Kidney (tissue), 22 donors: ENCODE results near the gene VOPP1. TPM values are rescaled to one million over a fixed set of nuclear protein-coding genes. Genes with fewer than 3 reads are reported as not detected.
"Not testable (repeated sequence)": the region's sequence is repeated elsewhere in the genome, so short reads cannot be mapped to it uniquely, and the experiment has no call there.

Source experiments
- DNase-seq, 5 donors: peaks; one replicate each; pipeline ENCODE4 v3.0.0-alpha.2; 2013 to 2020
- FAIRE-seq: peaks from 2 replicates; lab custom pipeline; 2012; peaks lifted over from hg19 to GRCh38; lab: Jason Lieb, UNC
- H3K27ac ChIP-seq, 2 donors: one replicate each; pipeline ENCODE4 v1.7.0; 2013; ENCODE audit warnings: low read depth in 2 of 2, low read length in 2 of 2, inconsistent platforms in 1 of 2
- H3K27me3 ChIP-seq: one replicate; pipeline ENCODE4 v1.7.1; 2013; ENCODE audit warnings: low read length, inconsistent platforms; ENCODE audit not compliant: control insufficient read depth, insufficient read depth
- H3K36me3 ChIP-seq, 3 donors: one replicate each; pipeline versions ENCODE4 v1.7.0 to v1.7.1; 2013; ENCODE audit warnings: low read length in 3 of 3, control low read depth in 1 of 3, inconsistent platforms in 1 of 3; ENCODE audit not compliant: insufficient read depth in 3 of 3, control insufficient read depth in 2 of 3
- H3K4me1 ChIP-seq, 3 donors: one replicate each; pipeline versions ENCODE4 v1.7.0 to v1.7.1; 2013; ENCODE audit warnings: low read length in 3 of 3, inconsistent platforms in 1 of 3, low read depth in 1 of 3; ENCODE audit not compliant: control insufficient read depth in 2 of 3, insufficient read depth in 2 of 3
- H3K4me3 ChIP-seq, 3 donors: one replicate each; pipeline versions ENCODE4 v1.7.0 to v1.8.1; 2013; ENCODE audit warnings: low read length in 3 of 3, control low read depth in 1 of 3, inconsistent platforms in 1 of 3
- H3K9ac ChIP-seq, 3 donors: one replicate each; pipeline versions ENCODE4 v1.7.0 to v1.7.1; 2013; ENCODE audit warnings: low read length in 3 of 3, control low read depth in 1 of 3, inconsistent platforms in 1 of 3
- H3K9me3 ChIP-seq, 3 donors: one replicate each; pipeline versions ENCODE4 v1.7.0 to v1.7.1; 2013; ENCODE audit warnings: low read length in 3 of 3, control low read depth in 1 of 3, inconsistent platforms in 1 of 3; ENCODE audit not compliant: control insufficient read depth in 2 of 3, insufficient read depth in 1 of 3
- CTCF ChIP-seq: IDR thresholded peaks from 3 replicates; pipeline ENCODE4 v1.5.1; 2012; ENCODE audit warnings: mild to moderate bottlenecking, moderate library complexity, borderline replicate concordance; ENCODE audit not compliant: insufficient read depth; ENCODE audit errors: extremely low read depth
- intact Hi-C: fragments of 100-400 bp; cut with DNase I; formaldehyde crosslinking; loops from one replicate; pipeline ENCODE4 v1.11.1; 2022
- long read RNA-seq, 10 donors: library from polyadenylated mRNA in 1 of 10; unstranded in 1 of 10; transcript quantifications; one replicate each; pipeline ENCODE4 v2.0.0 and lab custom pipeline, GENCODE V29; 2021 to 2026
- polyA plus RNA-seq: library from polyadenylated mRNA; stranded (reverse); fragments of 350-450 nt; fragmentation: Illumina TruSeq; extraction: RNeasy Lipid Tissue Mini Kit (QIAGEN cat#74804); gene quantifications from one replicate; pipeline ENCODE4 v1.2.3, GENCODE V29; 2014; ENCODE audit warnings: low read depth, low replicate concordance; ENCODE audit not compliant: insufficient read depth
- total RNA-seq: library from RNA; stranded (reverse); fragmentation: NEBNext Ultra II Directional; extraction: Animal tissue kit (Norgen Biotek cat#: 25700); gene quantifications from one replicate; pipeline ENCODE4 v1.2.1, GENCODE V29; 2021
- donor health status: control.
- donor health status: control.
- donor health status: control.
- donor health status: control.
- donor health status: control.
- donor health status: DM: yes; HTN: yes; CAD: no.
- donor health status: Normal renal cell carcinoma (clear cell type).

VOPP1 gene
- total RNA-seq, result 98.7 TPM
- polyA plus RNA-seq, result 47.3 TPM
- long read RNA-seq, donor 1, transcript VOPP1-201 (5 exons, 2,962 nt), result major isoform, 25 of 25 reads
- long read RNA-seq, donor 1, partial matches to known transcripts, result 0 of 25 reads
- long read RNA-seq, donor 1, other reads (novel, unspliced or antisense), result 0 of 25 reads
- long read RNA-seq, donor 2, transcript VOPP1-201 (5 exons, 2,962 nt), result major isoform, 26 of 26 reads
- long read RNA-seq, donor 2, partial matches to known transcripts, result 0 of 26 reads
- long read RNA-seq, donor 2, other reads (novel, unspliced or antisense), result 0 of 26 reads
- long read RNA-seq, donor 3, transcript VOPP1-201 (5 exons, 2,962 nt), result major isoform, 27 of 27 reads
- long read RNA-seq, donor 3, partial matches to known transcripts, result 0 of 27 reads
- long read RNA-seq, donor 3, other reads (novel, unspliced or antisense), result 0 of 27 reads
- long read RNA-seq, donor 4, transcript VOPP1-201 (5 exons, 2,962 nt), result major isoform, 18 of 18 reads
- long read RNA-seq, donor 4, partial matches to known transcripts, result 0 of 18 reads
- long read RNA-seq, donor 4, other reads (novel, unspliced or antisense), result 0 of 18 reads
- long read RNA-seq, donor 5, result 0 reads
- long read RNA-seq, donor 6, partial matches to known transcripts, result 0 of 2 reads
- long read RNA-seq, donor 6, other reads (novel, unspliced or antisense), result 0 of 2 reads
- long read RNA-seq, donor 7, transcript VOPP1-201 (5 exons, 2,962 nt), result major isoform, 82 of 139 reads
- long read RNA-seq, donor 7, partial matches to known transcripts, result 6 of 139 reads
- long read RNA-seq, donor 7, other reads (novel, unspliced or antisense), result 50 of 139 reads
- long read RNA-seq, donor 8, transcript VOPP1-201 (5 exons, 2,962 nt), result major isoform, 23 of 23 reads
- long read RNA-seq, donor 8, partial matches to known transcripts, result 0 of 23 reads
- long read RNA-seq, donor 8, other reads (novel, unspliced or antisense), result 0 of 23 reads
- long read RNA-seq, donor 9, transcript VOPP1-201 (5 exons, 2,962 nt), result major isoform, 8 of 8 reads
- long read RNA-seq, donor 9, partial matches to known transcripts, result 0 of 8 reads
- long read RNA-seq, donor 9, other reads (novel, unspliced or antisense), result 0 of 8 reads
- long read RNA-seq, donor 10, transcript VOPP1-201 (5 exons, 2,962 nt), result major isoform, 12 of 12 reads
- long read RNA-seq, donor 10, partial matches to known transcripts, result 0 of 12 reads
- long read RNA-seq, donor 10, other reads (novel, unspliced or antisense), result 0 of 12 reads

GRCh38 chr7:55572378-55573233 lies at the start of gene VOPP1:
Gene VOPP1 (minus strand): TSS chr7:55572502. CDS start chr7:55572324, 178 bp downstream.
- intact Hi-C loops, result no loop called here
- Histone ChIP-seq H3K4me3 (peak within 1 kb of the TSS; percentile 67 to 76 (median 71)), H3K27me3 (no peaks in the 10 kb centered on the region), H3K4me1 (peaks cover 6 to 33% (median 32%) of the 10 kb centered on the region in 3 donors), H3K9ac (peak within 1 kb of the TSS; percentile 27 to 62 (median 61)), H3K36me3 (no peaks in the 10 kb centered on the region), H3K27ac (peak within 1 kb of the TSS; percentile 85 to 86), H3K9me3 (no peaks in the 10 kb centered on the region)
- TF ChIP-seq CTCF, result no peak
- peak; percentile 80 to 92 (median 87) for DNase-seq
- FAIRE-seq, result no peak

GRCh38 chr7:55618913-55619312 lies 46.6 kb upstream of the VOPP1 start:
- H3K4me3 ChIP-seq, result no peak overlapping the region
- no peak for TF ChIP-seq CTCF
- H3K4me1 ChIP-seq, result no peaks in the 10 kb centered on the region
- H3K9me3 ChIP-seq, result no peaks in the 10 kb centered on the region
- intact Hi-C loops, result no loop called here
- no peak overlapping the region for H3K9ac ChIP-seq
- FAIRE-seq (no peak), DNase-seq (no peak)
- no peak overlapping the region for H3K27ac ChIP-seq
- no peaks in the 10 kb centered on the region for H3K27me3 ChIP-seq
- H3K36me3 ChIP-seq, result no peaks in the 10 kb centered on the region

GRCh38 chr7:55614365-55615064 lies 42.2 kb upstream of the VOPP1 start:
- H3K9me3 ChIP-seq, H3K27ac ChIP-seq, DNase-seq, H3K36me3 ChIP-seq, intact Hi-C loops, H3K27me3 ChIP-seq, H3K4me3 ChIP-seq, H3K9ac ChIP-seq, H3K4me1 ChIP-seq: not testable (repeated sequence)
- FAIRE-seq, result peak; percentile 96

GRCh38 chr7:55609726-55610125 lies 37.4 kb upstream of the VOPP1 start:
- H3K4me1 ChIP-seq, H3K4me3 ChIP-seq, H3K9me3 ChIP-seq, H3K27ac ChIP-seq, FAIRE-seq, H3K9ac ChIP-seq, H3K36me3 ChIP-seq, intact Hi-C loops, H3K27me3 ChIP-seq, DNase-seq: not testable (repeated sequence)

- FAIRE-seq, result peak; percentile 95
- H3K4me3 ChIP-seq, H3K27me3 ChIP-seq, DNase-seq, H3K36me3 ChIP-seq, H3K27ac ChIP-seq, H3K4me1 ChIP-seq, intact Hi-C loops, H3K9me3 ChIP-seq, H3K9ac ChIP-seq: not testable (repeated sequence)
Measured at GRCh38 chr7:55605661-55606060, 33.4 kb upstream of the VOPP1 start.
